SK-N-MC (cell line): ENCODE results near the gene MOXD1.

Experiments
- EZH2 ChIP-seq: fragments of 200-600 bp; sonication (generic); IDR thresholded peaks from one replicate; pipeline ENCODE4 v1.6.1; 2017; ENCODE audit warnings: antibody characterized with exemption
- POLR2AphosphoS5 ChIP-seq: IDR thresholded peaks from 2 replicates; pipeline ENCODE4 v1.6.1; 2012; ENCODE audit warnings: mild to moderate bottlenecking, low read depth, low read length, borderline replicate concordance

DNA sequence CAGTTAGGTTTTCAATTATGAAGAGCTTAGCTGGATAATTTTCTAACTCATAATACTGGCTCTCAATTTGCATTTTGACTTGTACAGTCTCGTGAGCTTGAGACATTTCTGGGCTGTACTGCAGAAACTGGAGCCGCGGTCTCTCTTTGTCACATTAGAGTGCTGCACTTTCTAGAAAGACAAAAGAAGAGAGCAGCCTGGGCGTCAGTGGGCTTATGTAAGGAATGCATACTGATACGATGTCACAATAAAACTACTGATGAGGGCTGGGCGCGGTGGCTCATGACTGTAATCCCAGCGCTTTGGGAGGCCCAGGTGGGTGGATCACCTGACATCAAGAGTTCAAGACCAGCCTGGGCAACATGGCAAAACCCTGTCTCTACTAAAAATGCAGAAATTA lies 120.8 kb downstream of the MOXD1 start:
- TF ChIP-seq EZH2, result no peak
- TF ChIP-seq POLR2AphosphoS5, result no peak
